ENCODE data around the gene CFAP299.

DNA sequence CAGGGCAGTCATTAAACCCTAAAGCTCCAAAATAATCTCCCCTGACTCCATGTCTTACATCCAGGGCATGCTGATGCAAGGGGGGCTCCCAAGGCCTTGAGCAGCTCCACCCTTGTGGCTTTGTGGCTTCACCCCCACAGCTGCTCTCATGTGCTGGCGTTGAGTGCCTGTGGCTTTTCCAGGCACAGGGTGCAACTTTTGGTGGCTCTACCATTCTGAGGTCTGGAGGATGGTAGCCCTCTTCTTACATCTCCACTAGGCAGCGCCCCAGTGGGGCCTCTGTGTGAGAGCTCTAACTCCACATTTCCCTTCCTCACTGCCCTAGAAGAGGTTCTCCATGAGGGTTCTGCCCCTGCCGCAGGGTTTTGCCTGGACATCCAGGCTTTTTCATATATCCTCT lies 35.1 kb downstream of the CFAP299 start:
- TF ChIP-seq, protein P1, sequence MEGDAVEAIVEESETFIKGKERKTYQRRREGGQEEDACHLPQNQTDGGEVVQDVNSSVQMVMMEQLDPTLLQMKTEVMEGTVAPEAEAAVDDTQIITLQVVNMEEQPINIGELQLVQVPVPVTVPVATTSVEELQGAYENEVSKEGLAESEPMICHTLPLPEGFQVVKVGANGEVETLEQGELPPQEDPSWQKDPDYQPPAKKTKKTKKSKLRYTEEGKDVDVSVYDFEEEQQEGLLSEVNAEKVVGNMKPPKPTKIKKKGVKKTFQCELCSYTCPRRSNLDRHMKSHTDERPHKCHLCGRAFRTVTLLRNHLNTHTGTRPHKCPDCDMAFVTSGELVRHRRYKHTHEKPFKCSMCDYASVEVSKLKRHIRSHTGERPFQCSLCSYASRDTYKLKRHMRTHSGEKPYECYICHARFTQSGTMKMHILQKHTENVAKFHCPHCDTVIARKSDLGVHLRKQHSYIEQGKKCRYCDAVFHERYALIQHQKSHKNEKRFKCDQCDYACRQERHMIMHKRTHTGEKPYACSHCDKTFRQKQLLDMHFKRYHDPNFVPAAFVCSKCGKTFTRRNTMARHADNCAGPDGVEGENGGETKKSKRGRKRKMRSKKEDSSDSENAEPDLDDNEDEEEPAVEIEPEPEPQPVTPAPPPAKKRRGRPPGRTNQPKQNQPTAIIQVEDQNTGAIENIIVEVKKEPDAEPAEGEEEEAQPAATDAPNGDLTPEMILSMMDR (IDR thresholded peaks at IDR 0.05), result no peak
- TF ChIP-seq POLR2AphosphoS5 (IDR thresholded peaks at IDR 0.05) (no peak), POLR2A (IDR thresholded peaks at IDR 0.05; ENCODE audit: low read depth) (no peak), EP300 (IDR thresholded peaks at IDR 0.05) (no peak)

Data from esophagus muscularis mucosa (tissue), 4 donors.